Upper lobe of left lung (tissue), 6 donors: ENCODE measurements around the gene VPS41. TPM values are rescaled to one million over a fixed set of nuclear protein-coding genes. Genes with fewer than 3 reads are reported as not detected.

ENCODE experiments used
- ATAC-seq, 2 donors: fragments of 200-7000 bp; cut with Tn5 transposase; one replicate each; pipeline ENCODE4 v1.9.1; 2022; ENCODE audit warnings: mild to moderate bottlenecking in 2 of 2, moderate library complexity in 2 of 2; ENCODE audit not compliant: low FRiP score in 2 of 2
- DNase-seq, 2 donors: peaks; one replicate each; pipeline ENCODE4 v3.0.0-alpha.2; 2019 to 2020
- H3K27ac ChIP-seq, 4 donors: fragments of 200-600 bp; sonication (generic); one replicate each; pipeline ENCODE4 v1.5.1; 2016 to 2019
- H3K27me3 ChIP-seq, 4 donors: fragments of 200-600 bp; sonication (generic); one replicate each; pipeline ENCODE4 v1.5.1; 2017 to 2019
- H3K36me3 ChIP-seq, 4 donors: fragments of 200-600 bp; sonication (generic); one replicate each; pipeline ENCODE4 v1.5.1; 2016 to 2019
- H3K4me1 ChIP-seq, 4 donors: fragments of 200-600 bp; sonication (generic); one replicate each; pipeline ENCODE4 v1.5.1; 2018 to 2019
- H3K4me3 ChIP-seq, 4 donors: fragments of 200-600 bp; sonication (generic); one replicate each; pipeline ENCODE4 v1.5.1; 2017 to 2019; ENCODE audit warnings: mild to moderate bottlenecking in 2 of 4, moderate library complexity in 1 of 4
- H3K9me3 ChIP-seq, 4 donors: fragments of 200-600 bp; sonication (generic); one replicate each; pipeline ENCODE4 v1.5.1; 2018 to 2019
- CTCF ChIP-seq, 6 experiments: fragments of 450-650 bp in 4 of 6; fragments of 200-600 bp in 2 of 6; sonication (generic) in 2 of 6; IDR thresholded peaks; one replicate each; pipeline ENCODE4 v1.5.1; 2016 to 2019; ENCODE audit warnings: antibody characterized with exemption in 6 of 6
- EP300 ChIP-seq, 4 donors: sonication (generic); formaldehyde crosslinking; IDR thresholded peaks; one replicate each; pipeline ENCODE4 v1.5.1; 2017; ENCODE audit warnings: antibody characterized with exemption in 4 of 4, control low read depth in 2 of 4
- POLR2A ChIP-seq, 4 donors: fragments of 450-650 bp; IDR thresholded peaks; one replicate each; pipeline ENCODE4 v1.5.1; 2016 to 2017; ENCODE audit warnings: antibody characterized with exemption in 4 of 4, mild to moderate bottlenecking in 2 of 4
- POLR2AphosphoS5 ChIP-seq, 2 donors: sonication (generic); formaldehyde crosslinking; IDR thresholded peaks; one replicate each; pipeline ENCODE4 v1.5.1; 2017; ENCODE audit warnings: antibody characterized with exemption in 2 of 2
- WGBS, 2 donors: methylation state at CpG; one replicate each; pipeline ENCODE4 v1.1.5; 2017 to 2018; 5-methylcytosine and 5-hydroxymethylcytosine counted together
- total RNA-seq, 6 donors: library from RNA; depleted of rRNA in 4 of 6; stranded (reverse); fragments of >200 nt in 4 of 6; gene quantifications; one replicate each; pipeline versions ENCODE4 v1.1.0 to v1.2.1, GENCODE V29; 2016 to 2021
- donor health status: DM: no; HTN: no; CAD: no; lungs with moderate emphysema.
- donor health status: DM: no; HTN: yes; CAD: no; lungs with severe emphysema.

The VPS41 gene
- total RNA-seq, 6 donors from 2014 or later = 32.1 to 96.4 (median 48.4) TPM

DNA sequence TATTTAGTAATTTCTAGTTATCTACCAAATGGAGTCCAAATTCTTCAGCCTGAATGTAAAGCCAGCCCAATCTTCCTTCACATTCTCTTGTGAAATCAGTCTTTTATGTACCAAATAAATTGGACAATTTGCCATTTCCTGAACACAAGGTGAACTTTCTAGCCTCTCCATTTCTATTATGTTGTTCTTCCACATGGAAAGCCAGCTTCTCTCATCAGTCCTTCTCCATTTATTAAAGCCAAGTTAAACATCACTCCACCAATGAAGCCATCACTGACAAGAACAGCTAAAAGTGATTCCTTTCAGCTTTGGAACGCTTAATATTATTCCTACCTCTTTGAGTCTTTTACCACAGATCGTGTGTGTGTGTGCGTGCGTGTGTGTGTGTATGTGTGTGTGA lies 88.4 kb downstream of the VPS41 start:
- no peak overlapping the region for H3K27ac ChIP-seq
- no peak for DNase-seq
- peaks cover 0 to 22% (median 0%) of the 10 kb centered on the region in 4 donors for H3K36me3 ChIP-seq
- TF ChIP-seq EP300 (IDR thresholded peaks at IDR 0.05) (no peak), POLR2AphosphoS5 (IDR thresholded peaks at IDR 0.05) (no peak), POLR2A (IDR thresholded peaks at IDR 0.05) (no peak), CTCF (IDR thresholded peaks at IDR 0.05) (no peak)
- peaks cover 0 to 4% (median 0%) of the 10 kb centered on the region in 4 donors for H3K9me3 ChIP-seq
- H3K4me3 ChIP-seq = no peak overlapping the region
- no peak for ATAC-seq
- H3K27me3 ChIP-seq = no peaks in the 10 kb centered on the region
- WGBS, 2 donors = 95% methylated on average over 4 of the region's 4 CpGs
- peaks cover 0 to under 1% (median 0%) of the 10 kb centered on the region in 4 donors for H3K4me1 ChIP-seq

- Histone ChIP-seq H3K27ac (no peak overlapping the region), H3K9me3 (peaks cover 0 to 4% (median 0%) of the 10 kb centered on the region in 4 donors), H3K36me3 (peaks cover 0 to 22% (median 0%) of the 10 kb centered on the region in 4 donors), H3K4me1 (no peaks in the 10 kb centered on the region), H3K4me3 (no peak overlapping the region), H3K27me3 (no peaks in the 10 kb centered on the region)
- no peak for TF ChIP-seq CTCF (IDR thresholded peaks at IDR 0.05)
- 66 to 71% methylated on average over 2 of the region's 2 CpGs for WGBS, 2 donors
- no peak for ATAC-seq
- no peak for DNase-seq
Observed at GRCh38 chr7:38819463-38819862, 89.5 kb downstream of the VPS41 start.

- DNase-seq (no peak), ATAC-seq (no peak)
- no peaks in the 10 kb centered on the region for H3K27me3 ChIP-seq
- H3K9me3 ChIP-seq = no peaks in the 10 kb centered on the region
- no peak for TF ChIP-seq POLR2AphosphoS5 (IDR thresholded peaks at IDR 0.05)
- TF ChIP-seq POLR2A (IDR thresholded peaks at IDR 0.05) = no peak
- no peak for TF ChIP-seq CTCF (IDR thresholded peaks at IDR 0.05)
- WGBS, 2 donors = 97 to 98% methylated on average over 7 of the region's 7 CpGs
- no peak overlapping the region for H3K27ac ChIP-seq
- H3K36me3 ChIP-seq = peaks cover 0 to 22% (median 0%) of the 10 kb centered on the region in 4 donors
- H3K4me1 ChIP-seq = no peaks in the 10 kb centered on the region
- H3K4me3 ChIP-seq = no peak overlapping the region
Observed at GRCh38 chr7:38817526-38817925, 91.5 kb downstream of the VPS41 start.

- no peak for DNase-seq
- ATAC-seq = no peak
- Histone ChIP-seq H3K9me3 (no peaks in the 10 kb centered on the region), H3K4me3 (no peak overlapping the region), H3K27me3 (no peaks in the 10 kb centered on the region), H3K4me1 (no peaks in the 10 kb centered on the region), H3K27ac (no peak overlapping the region), H3K36me3 (peaks cover 0 to 20% (median 0%) of the 10 kb centered on the region in 4 donors)
- TF ChIP-seq CTCF (IDR thresholded peaks at IDR 0.05) (no peak), POLR2AphosphoS5 (IDR thresholded peaks at IDR 0.05) (no peak), POLR2A (IDR thresholded peaks at IDR 0.05) (no peak), EP300 (IDR thresholded peaks at IDR 0.05) (no peak)
- WGBS, 2 donors = 88 to 94% methylated on average over 1 of the region's 1 CpG
Observed at GRCh38 chr7:38813768-38814167, 95.2 kb downstream of the VPS41 start.

GRCh38 chr7:38806912-38807311 lies 102.1 kb downstream of the VPS41 start:
- H3K36me3 ChIP-seq = peaks cover 0 to 6% (median 0%) of the 10 kb centered on the region in 4 donors
- H3K4me1 ChIP-seq = no peaks in the 10 kb centered on the region
- H3K27me3 ChIP-seq = no peaks in the 10 kb centered on the region
- no peak for ATAC-seq
- no peak for DNase-seq
- no peak overlapping the region for H3K27ac ChIP-seq
- 84 to 90% methylated on average over 2 of the region's 2 CpGs for WGBS, 2 donors
- TF ChIP-seq EP300 (IDR thresholded peaks at IDR 0.05) = no peak
- TF ChIP-seq POLR2AphosphoS5 (IDR thresholded peaks at IDR 0.05) = no peak
- no peak for TF ChIP-seq POLR2A (IDR thresholded peaks at IDR 0.05)
- no peaks in the 10 kb centered on the region for H3K9me3 ChIP-seq
- no peak overlapping the region for H3K4me3 ChIP-seq
